ENCODE data around the gene ANKRD12. TPM values are rescaled to one million over a fixed set of nuclear protein-coding genes. Genes with fewer than 3 reads are reported as not detected.

ANKRD12 gene
- total and polyA plus RNA-seq, 4 donors: 10.2 to 108 (median 50.0) TPM

DNA sequence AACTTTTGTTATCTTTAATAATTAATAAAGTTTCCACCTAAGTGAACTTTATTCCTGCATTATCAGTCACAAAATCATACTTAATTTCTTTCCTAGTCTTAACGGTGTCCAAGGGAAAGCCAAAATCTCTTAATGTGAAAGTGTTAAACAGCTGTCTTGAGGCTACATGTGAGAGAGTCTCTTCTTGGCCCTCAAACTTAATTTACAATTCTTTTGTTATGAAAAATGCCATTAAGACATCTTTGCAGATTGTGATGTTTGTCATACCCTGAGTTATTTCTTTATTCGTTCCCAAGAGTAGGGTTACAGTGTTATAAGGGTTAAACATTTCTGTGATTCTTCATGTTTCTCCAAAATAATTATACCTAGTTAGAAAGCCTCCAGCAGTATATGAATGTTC lies 64.6 kb downstream of the ANKRD12 start:
- no peak for ATAC-seq (ENCODE audit: insufficient read depth, low FRiP score)
- DNase-seq: no peak

DNA sequence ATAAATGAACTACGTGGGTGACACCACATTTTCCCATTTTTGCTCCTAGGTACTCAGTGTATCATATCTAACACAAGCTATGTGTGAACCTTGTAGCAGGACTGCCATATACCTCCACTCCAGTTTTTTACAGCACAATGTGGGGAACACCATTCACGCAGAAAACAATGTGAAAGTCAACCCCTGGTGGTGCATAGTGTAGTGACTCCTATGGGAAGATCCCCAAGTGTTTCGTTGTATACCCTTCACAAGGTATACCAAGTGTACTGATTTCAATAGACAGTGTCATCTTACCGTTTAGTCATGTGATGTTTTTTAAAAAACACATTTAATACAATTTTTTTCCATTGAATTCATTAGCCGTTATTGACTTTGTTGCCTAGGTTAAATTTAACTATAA lies 68.1 kb downstream of the ANKRD12 start:
- DNase-seq (no peak), ATAC-seq (ENCODE audit: insufficient read depth, low FRiP score) (no peak)
- Histone ChIP-seq H3K27me3 (ENCODE audit: control insufficient read depth in 3 of 3, insufficient read depth in 3 of 3, low read length in 2 of 3) (no peaks in the 10 kb centered on the region), H3K9ac (ENCODE audit: insufficient read depth in 1 of 2, low read length in 2 of 2) (no peak overlapping the region), H3K9me3 (ENCODE audit: control insufficient read depth in 4 of 4, insufficient read depth in 3 of 4, low read length in 3 of 4) (no peaks in the 10 kb centered on the region), H3K4me1 (ENCODE audit: control insufficient read depth in 5 of 5, insufficient read depth in 5 of 5, low read length in 5 of 5) (peaks cover 0 to 7% (median 3%) of the 10 kb centered on the region in 5 donors), H3K36me3 (ENCODE audit: control insufficient read depth in 4 of 4, insufficient read depth in 4 of 4, low read length in 4 of 4) (peaks cover 0 to 6% (median 2%) of the 10 kb centered on the region in 4 donors), H3K27ac (ENCODE audit: low read depth in 1 of 2, low read length in 1 of 2) (no peak overlapping the region), H3K4me3 (no peak overlapping the region)
- WGBS, 2 donors: 98 to 100% methylated on average over 5 of the region's 5 CpGs
- TF ChIP-seq CTCF (IDR thresholded peaks at IDR 0.05; ENCODE audit: control extremely low read depth, extremely low read depth): no peak

More for the DNA sequence above, 64.6 kb downstream of the ANKRD12 start:
- Histone ChIP-seq H3K4me1 (ENCODE audit: control insufficient read depth in 5 of 5, insufficient read depth in 5 of 5, low read length in 5 of 5) (peaks cover 0 to 7% (median 3%) of the 10 kb centered on the region in 5 donors), H3K36me3 (ENCODE audit: control insufficient read depth in 4 of 4, insufficient read depth in 4 of 4, low read length in 4 of 4) (peaks cover 0 to 5% (median 3%) of the 10 kb centered on the region in 4 donors), H3K27ac (ENCODE audit: low read depth in 1 of 2, low read length in 1 of 2) (no peak overlapping the region), H3K27me3 (ENCODE audit: control insufficient read depth in 3 of 3, insufficient read depth in 3 of 3, low read length in 2 of 3) (no peaks in the 10 kb centered on the region), H3K4me3 (no peak overlapping the region), H3K9me3 (ENCODE audit: control insufficient read depth in 4 of 4, insufficient read depth in 3 of 4, low read length in 3 of 4) (no peaks in the 10 kb centered on the region), H3K9ac (ENCODE audit: insufficient read depth in 1 of 2, low read length in 2 of 2) (no peak overlapping the region)
- WGBS, 2 donors: 89 to 95% methylated on average over 2 of the region's 2 CpGs
- no peak for TF ChIP-seq CTCF (IDR thresholded peaks at IDR 0.05; ENCODE audit: control extremely low read depth, extremely low read depth)

DNA sequence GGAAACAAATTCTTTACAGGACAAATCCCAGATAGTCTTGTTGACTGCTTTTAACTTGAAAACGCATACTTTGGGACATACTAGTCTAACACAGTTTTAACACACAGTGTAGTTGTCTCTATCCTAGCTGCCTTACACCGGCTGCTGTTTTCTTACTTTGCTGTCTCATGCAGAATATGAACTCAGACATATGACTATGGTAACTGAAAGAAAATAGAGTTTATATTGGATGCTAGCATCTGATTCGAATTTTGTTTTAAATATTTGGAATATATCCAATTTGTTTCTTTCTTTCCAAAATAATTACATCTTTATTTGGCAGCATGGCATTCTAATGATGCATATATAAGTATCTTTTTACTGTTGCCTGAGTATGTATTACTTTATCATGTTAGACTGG lies 69.8 kb downstream of the ANKRD12 start:
- ATAC-seq (ENCODE audit: insufficient read depth, low FRiP score) (no peak), DNase-seq (peak in 2 of 3 donors; percentile 30 to 34)
- TF ChIP-seq CTCF (IDR thresholded peaks at IDR 0.05; ENCODE audit: control extremely low read depth, extremely low read depth): no peak
- Histone ChIP-seq H3K27ac (ENCODE audit: low read depth in 1 of 2, low read length in 1 of 2) (no peak overlapping the region), H3K36me3 (ENCODE audit: control insufficient read depth in 4 of 4, insufficient read depth in 4 of 4, low read length in 4 of 4) (peaks cover 2 to 8% (median 3%) of the 10 kb centered on the region in 4 donors), H3K27me3 (ENCODE audit: control insufficient read depth in 3 of 3, insufficient read depth in 3 of 3, low read length in 2 of 3) (no peaks in the 10 kb centered on the region), H3K4me3 (no peak overlapping the region), H3K9ac (ENCODE audit: insufficient read depth in 1 of 2, low read length in 2 of 2) (no peak overlapping the region), H3K9me3 (ENCODE audit: control insufficient read depth in 4 of 4, insufficient read depth in 3 of 4, low read length in 3 of 4) (no peaks in the 10 kb centered on the region), H3K4me1 (ENCODE audit: control insufficient read depth in 5 of 5, insufficient read depth in 5 of 5, low read length in 5 of 5) (no peaks in the 10 kb centered on the region)
- WGBS, 2 donors: 81 to 92% methylated on average over 3 of the region's 3 CpGs

GRCh38 chr18:9209279-9209678 lies 72.7 kb downstream of the ANKRD12 start:
- no peak for ATAC-seq (ENCODE audit: insufficient read depth, low FRiP score)
- Histone ChIP-seq H3K36me3 (ENCODE audit: control insufficient read depth in 4 of 4, insufficient read depth in 4 of 4, low read length in 4 of 4) (peaks cover 0 to 15% (median 9%) of the 10 kb centered on the region in 4 donors), H3K27me3 (ENCODE audit: control insufficient read depth in 3 of 3, insufficient read depth in 3 of 3, low read length in 2 of 3) (no peaks in the 10 kb centered on the region), H3K9ac (ENCODE audit: insufficient read depth in 1 of 2, low read length in 2 of 2) (no peak overlapping the region), H3K4me3 (no peak overlapping the region), H3K27ac (ENCODE audit: low read depth in 1 of 2, low read length in 1 of 2) (no peak overlapping the region), H3K9me3 (ENCODE audit: control insufficient read depth in 4 of 4, insufficient read depth in 3 of 4, low read length in 3 of 4) (no peaks in the 10 kb centered on the region), H3K4me1 (ENCODE audit: control insufficient read depth in 5 of 5, insufficient read depth in 5 of 5, low read length in 5 of 5) (no peaks in the 10 kb centered on the region)
- peak in 1 of 3 donors; percentile 55 for DNase-seq
- 26 to 66% methylated on average over 4 of the region's 4 CpGs for WGBS, 2 donors
- TF ChIP-seq CTCF (IDR thresholded peaks at IDR 0.05; ENCODE audit: control extremely low read depth, extremely low read depth): no peak
